WTC11 (cell line): ENCODE results near the gene LRIT3. TPM values are rescaled to one million over a fixed set of nuclear protein-coding genes. Genes with fewer than 3 reads are reported as not detected.

Experiments used
- ATAC-seq: fragments of 200-7000 bp; cut with Tn5 transposase; 2 replicates; pipeline ENCODE4 v1.10.0; 2021; ENCODE audit warnings: mild to moderate bottlenecking, moderate library complexity
- CTCF ChIA-PET: fragments of 300-600 bp; sonication (Branson Sonifier 250); formaldehyde crosslinking; loops from one replicate; lab custom pipeline; 2021; ENCODE audit warnings: antibody characterized with exemption; lab: Charles Lee
- POLR2A ChIA-PET: fragments of 350-600 bp; sonication (Branson Sonifier 250); formaldehyde crosslinking; loops from one replicate; lab custom pipeline; 2021; ENCODE audit warnings: antibody characterized with exemption; lab: Charles Lee
- DNase-seq: peaks from one replicate; pipeline ENCODE4 v3.0.0; 2021; ENCODE audit warnings: low spot score
- H3K27ac Mint-ChIP-seq: 2 replicates; pipeline ENCODE4 v1.8.0; 2021; ENCODE audit warnings: mixed read lengths
- H3K27me3 Mint-ChIP-seq: 2 replicates; pipeline ENCODE4 v1.8.0; 2021; ENCODE audit warnings: low read depth, mild to moderate bottlenecking, moderate library complexity, mixed read lengths
- H3K36me3 Mint-ChIP-seq: 2 replicates; pipeline ENCODE4 v1.8.0; 2021; ENCODE audit warnings: mixed read lengths
- H3K4me1 Mint-ChIP-seq: 2 replicates; pipeline ENCODE4 v1.8.0; 2022; ENCODE audit warnings: mixed read lengths
- H3K4me3 Mint-ChIP-seq: 2 replicates; pipeline ENCODE4 v1.8.0; 2021; ENCODE audit warnings: mild to moderate bottlenecking, moderate library complexity, mixed read lengths
- H3K9me3 Mint-ChIP-seq: 2 replicates; pipeline ENCODE4 v1.8.0; 2021; ENCODE audit warnings: mixed read lengths
- AR ChIP-seq: fragments of 250-450 bp; sonication (Bioruptor Pico); IDR thresholded peaks from 2 replicates; pipeline ENCODE4 v1.9.0; 2021; ENCODE audit warnings: mild to moderate bottlenecking
- ATF1 ChIP-seq: sonication (generic); formaldehyde crosslinking; IDR thresholded peaks from 2 replicates; pipeline ENCODE4 v1.8.1; 2023; ENCODE audit warnings: mild to moderate bottlenecking, moderate library complexity, missing genetic modification reagents
- ATF3 ChIP-seq: sonication (generic); formaldehyde crosslinking; conservative IDR thresholded peaks from 2 replicates; pipeline ENCODE4 v1.8.1; 2022; ENCODE audit warnings: mild to moderate bottlenecking, missing genetic modification reagents
- GTF2I ChIP-seq: fragments of 250-450 bp; sonication (Bioruptor Pico); conservative IDR thresholded peaks from 2 replicates; pipeline ENCODE4 v1.4.0; 2021; ENCODE audit warnings: mild to moderate bottlenecking
- HMGXB4 ChIP-seq: sonication (generic); formaldehyde crosslinking; IDR thresholded peaks from 2 replicates; pipeline ENCODE4 v1.8.1; 2023; ENCODE audit warnings: mild to moderate bottlenecking, moderate library complexity, missing genetic modification reagents
- IRF2 ChIP-seq: sonication (generic); formaldehyde crosslinking; IDR thresholded peaks from 2 replicates; pipeline ENCODE4 v1.8.0; 2022; ENCODE audit warnings: low read depth, missing genetic modification reagents, borderline replicate concordance
- MYBL2 ChIP-seq: sonication (generic); formaldehyde crosslinking; IDR thresholded peaks from 2 replicates; pipeline ENCODE4 v1.8.1; 2023; ENCODE audit warnings: mild to moderate bottlenecking, moderate library complexity, missing genetic modification reagents
- PRDM15 ChIP-seq: sonication (generic); formaldehyde crosslinking; IDR thresholded peaks from 2 replicates; pipeline ENCODE4 v1.8.0; 2022; ENCODE audit warnings: missing genetic modification reagents
- RELA ChIP-seq: sonication (generic); formaldehyde crosslinking; IDR thresholded peaks from 2 replicates; pipeline ENCODE4 v1.8.1; 2022; ENCODE audit warnings: missing genetic modification reagents, mild to moderate bottlenecking, borderline replicate concordance
- TEAD4 ChIP-seq: sonication (generic); formaldehyde crosslinking; IDR thresholded peaks from 2 replicates; pipeline ENCODE4 v1.8.0; 2022; ENCODE audit warnings: mild to moderate bottlenecking, missing genetic modification reagents
- TP53 ChIP-seq: sonication (generic); formaldehyde crosslinking; IDR thresholded peaks from 2 replicates; pipeline ENCODE4 v1.8.1; 2023; ENCODE audit warnings: mild to moderate bottlenecking, missing genetic modification reagents
- ZNF317 ChIP-seq: sonication (generic); formaldehyde crosslinking; IDR thresholded peaks from 2 replicates; pipeline ENCODE4 v1.8.1; 2023; ENCODE audit warnings: low read depth, mild to moderate bottlenecking, moderate library complexity, missing genetic modification reagents, borderline replicate concordance
- ZNF425 ChIP-seq: fragments of 250-450 bp; sonication (Bioruptor Pico); conservative IDR thresholded peaks from 2 replicates; pipeline ENCODE4 v1.9.0; 2021; ENCODE audit warnings: mild to moderate bottlenecking
- ZNF532 ChIP-seq: fragments of 250-450 bp; sonication (Bioruptor Pico); IDR thresholded peaks from 2 replicates; pipeline ENCODE4 v1.9.0; 2021; ENCODE audit warnings: mild to moderate bottlenecking, borderline replicate concordance
- total RNA-seq: library from RNA; stranded (reverse); gene quantifications from 3 replicates; pipeline ENCODE4 v1.2.3, GENCODE V29; 2021

The LRIT3 gene
- total RNA-seq, 1 experiment from 2014 or later, result 0.11 TPM

- TF ChIP-seq PRDM15 (CRISPR knock-in tag) (no peak), ATF3 (CRISPR knock-in tag) (no peak)
Measured at GRCh38 chr4:109861271-109861670, 13.4 kb downstream of the LRIT3 start (continued).

GRCh38 chr4:109861916-109862511 is 14.1 kb downstream of the LRIT3 start:
- Mint-ChIP-seq H3K9me3 (peaks cover 37% of the 10 kb centered on the region), H3K36me3 (peaks cover 27% of the 10 kb centered on the region), H3K27ac (no peak overlapping the region), H3K4me1 (no peaks in the 10 kb centered on the region), H3K4me3 (no peak overlapping the region), H3K27me3 (no peaks in the 10 kb centered on the region)
- ChIA-PET CTCF (no interaction called here), POLR2A (no interaction called here)
- ATAC-seq, result no peak
- DNase-seq, result no peak
- TF ChIP-seq MYBL2 (CRISPR knock-in tag), result no peak
- TF ChIP-seq TEAD4, result no peak

- ChIA-PET POLR2A (no interaction called here), CTCF (no interaction called here)
- no peaks in the 10 kb centered on the region for H3K4me1 Mint-ChIP-seq
- H3K27ac Mint-ChIP-seq, result no peak overlapping the region
- peak; percentile 76 for ATAC-seq
- TF ChIP-seq ZNF532 (CRISPR knock-in tag), result no peak
- TF ChIP-seq ATF1, result no peak
- no peak for TF ChIP-seq TP53 (CRISPR knock-in tag)
- TF ChIP-seq ZNF317 (CRISPR knock-in tag), result no peak
- TF ChIP-seq RELA (CRISPR knock-in tag), result no peak
- no peak for TF ChIP-seq IRF2
- TF ChIP-seq HMGXB4 (CRISPR knock-in tag), result no peak
- no peak for TF ChIP-seq ZNF425 (CRISPR knock-in tag)
- TF ChIP-seq AR, result no peak
- TF ChIP-seq GTF2I (CRISPR knock-in tag), result no peak
- H3K36me3 Mint-ChIP-seq, result peaks cover 16% of the 10 kb centered on the region
- H3K27me3 Mint-ChIP-seq, result no peaks in the 10 kb centered on the region
- no peak for DNase-seq
- peaks cover 24% of the 10 kb centered on the region for H3K9me3 Mint-ChIP-seq
- no peak overlapping the region for H3K4me3 Mint-ChIP-seq
Measured at GRCh38 chr4:109864134-109864533, 16.2 kb downstream of the LRIT3 start.
